CD4-positive, alpha-beta T cell (primary cell): Measurements from ENCODE around the gene AHNAK2. TPM values are rescaled to one million over a fixed set of nuclear protein-coding genes. Genes with fewer than 3 reads are reported as not detected.

ENCODE experiments used
- ATAC-seq: fragments of 200-7000 bp; cut with Tn5 transposase; one replicate; pipeline ENCODE4 v1.10.0; 2022; ENCODE audit warnings: mild to moderate bottlenecking; ENCODE audit not compliant: poor library complexity
- CTCF ChIA-PET: fragments of 350-600 bp; sonication (Branson Sonifier 250); formaldehyde crosslinking; loops from one replicate; lab custom pipeline; 2021; ENCODE audit warnings: antibody characterized with exemption, inconsistent platforms; lab: Charles Lee
- POLR2A ChIA-PET: fragments of 350-600 bp; sonication (Branson Sonifier 250); formaldehyde crosslinking; loops from one replicate; lab custom pipeline; 2021; ENCODE audit warnings: antibody characterized with exemption, inconsistent platforms; lab: Charles Lee
- DNase-seq, 14 experiments: peaks; one replicate each; pipeline ENCODE4 v3.0.0-alpha.2; 2013 to 2020; ENCODE audit warnings: mixed read lengths in 2 of 14
- H3K27ac ChIP-seq, 2 donors: one replicate each; pipeline versions ENCODE4 v1.5.1 to v1.7.0; 2013; ENCODE audit warnings: low read length in 2 of 2, low read depth in 1 of 2, mild to moderate bottlenecking in 1 of 2
- H3K27me3 ChIP-seq, 2 experiments: 1 replicate in 1 of 2; 2 replicates in 1 of 2; pipeline versions ENCODE4 v1.6.1 to v1.7.0; 2013; ENCODE audit warnings: low read length in 2 of 2, control low read depth in 1 of 2, mild to moderate bottlenecking in 1 of 2, moderate library complexity in 1 of 2; ENCODE audit not compliant: insufficient read depth in 2 of 2, control insufficient read depth in 1 of 2
- H3K36me3 ChIP-seq: one replicate; pipeline ENCODE4 v1.6.1; 2013; ENCODE audit warnings: low read length, control low read depth; ENCODE audit not compliant: insufficient read depth
- H3K4me1 ChIP-seq: one replicate; pipeline ENCODE4 v1.6.1; 2013; ENCODE audit warnings: low read length, control low read depth; ENCODE audit not compliant: insufficient read depth
- H3K4me3 ChIP-seq: one replicate; pipeline ENCODE4 v1.5.1; 2013; ENCODE audit warnings: mild to moderate bottlenecking, low read length, moderate library complexity
- H3K9me3 ChIP-seq, 2 experiments: 1 replicate in 1 of 2; 2 replicates in 1 of 2; pipeline versions ENCODE4 v1.6.1 to v1.7.0; 2013; ENCODE audit warnings: low read length in 2 of 2, mild to moderate bottlenecking in 2 of 2, control low read depth in 1 of 2, moderate library complexity in 1 of 2; ENCODE audit not compliant: control insufficient read depth in 1 of 2, insufficient read depth in 1 of 2
- H3K27ac Mint-ChIP-seq: one replicate; pipeline ENCODE4 v1.8.0; 2020; ENCODE audit warnings: mixed read lengths
- H3K27me3 Mint-ChIP-seq: one replicate; pipeline ENCODE4 v1.8.0; 2021; ENCODE audit warnings: mixed read lengths
- H3K36me3 Mint-ChIP-seq: one replicate; pipeline ENCODE4 v1.8.0; 2021; ENCODE audit warnings: low read depth, mixed read lengths
- H3K4me1 Mint-ChIP-seq: one replicate; pipeline ENCODE4 v1.8.0; 2021; ENCODE audit warnings: low read depth, mixed read lengths
- H3K4me3 Mint-ChIP-seq: one replicate; pipeline ENCODE4 v1.8.0; 2020; ENCODE audit warnings: mild to moderate bottlenecking, mixed read lengths
- H3K9me3 Mint-ChIP-seq: one replicate; pipeline ENCODE4 v1.8.0; 2020; ENCODE audit warnings: mixed read lengths
- intact Hi-C, 2 experiments: fragments of 100-400 bp; cut with DNase I in 1 of 2; cut with micrococcal nuclease in 1 of 2; formaldehyde crosslinking; loops; one replicate each; pipeline versions ENCODE4 v1.15.1 to v1.9.0; 2023 to 2025; cut with DNase I, micrococcal nuclease
- total RNA-seq, 174 experiments: library from RNA in 2 of 174; stranded (reverse) in 2 of 174; gene quantifications; one replicate each; pipeline ENCODE4 v1.2.3 and lab custom pipeline; 2021 to 2026
- TF ChIP-seq, protein P1 (sequence below): fragments of 200-600 bp; IDR thresholded peaks from one replicate; pipeline ENCODE4 v1.8.0; 2022; ENCODE audit warnings: antibody characterized with exemption, mild to moderate bottlenecking

The AHNAK2 gene
- total RNA-seq, 2 experiments from 2014 or later = 0.05 TPM; not detected in 1

DNA sequence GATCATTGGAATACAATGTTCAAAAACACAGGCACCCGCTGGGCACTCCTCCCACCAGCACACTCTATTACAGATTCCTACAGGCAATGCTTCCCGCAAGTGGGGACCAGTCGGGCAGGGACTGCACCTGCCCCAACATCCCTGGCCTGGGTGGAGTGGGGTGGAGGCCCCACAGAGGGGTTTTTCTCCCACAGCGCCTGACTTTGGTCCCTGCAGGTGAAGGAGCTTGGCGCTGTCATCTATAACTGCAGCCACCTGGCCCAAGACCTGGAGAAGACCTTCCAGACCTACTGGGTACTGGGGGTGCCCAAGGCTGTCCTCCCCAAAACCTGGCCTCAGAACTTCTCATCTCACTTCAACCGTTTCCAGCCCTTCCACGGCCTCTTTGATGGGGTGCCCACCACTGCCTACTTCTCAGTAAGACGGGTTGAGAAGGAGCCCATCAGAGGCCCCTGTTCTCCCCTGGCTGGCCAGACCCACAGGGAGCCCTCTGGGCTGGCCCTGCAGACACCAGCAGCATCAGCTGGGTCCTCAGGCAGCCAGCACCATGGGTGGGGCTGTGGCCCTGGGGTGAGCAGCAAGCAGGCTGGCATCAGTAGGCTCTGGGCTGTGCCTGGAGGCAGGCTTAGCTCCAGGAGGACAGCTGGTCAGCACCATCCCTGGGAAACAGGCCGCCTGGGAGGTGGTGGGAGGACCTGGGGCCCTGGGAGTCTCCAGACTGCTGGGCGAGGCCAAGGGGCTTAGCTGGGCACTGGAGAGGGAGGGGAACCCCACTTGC is 47.5 kb downstream of the AHNAK2 start:
- no peaks in the 10 kb centered on the region for H3K9me3 Mint-ChIP-seq
- H3K27ac Mint-ChIP-seq = no peak overlapping the region
- H3K27me3 ChIP-seq = peaks cover 0 to 7% of the 10 kb centered on the region in 2 experiments
- TF ChIP-seq, protein P1, sequence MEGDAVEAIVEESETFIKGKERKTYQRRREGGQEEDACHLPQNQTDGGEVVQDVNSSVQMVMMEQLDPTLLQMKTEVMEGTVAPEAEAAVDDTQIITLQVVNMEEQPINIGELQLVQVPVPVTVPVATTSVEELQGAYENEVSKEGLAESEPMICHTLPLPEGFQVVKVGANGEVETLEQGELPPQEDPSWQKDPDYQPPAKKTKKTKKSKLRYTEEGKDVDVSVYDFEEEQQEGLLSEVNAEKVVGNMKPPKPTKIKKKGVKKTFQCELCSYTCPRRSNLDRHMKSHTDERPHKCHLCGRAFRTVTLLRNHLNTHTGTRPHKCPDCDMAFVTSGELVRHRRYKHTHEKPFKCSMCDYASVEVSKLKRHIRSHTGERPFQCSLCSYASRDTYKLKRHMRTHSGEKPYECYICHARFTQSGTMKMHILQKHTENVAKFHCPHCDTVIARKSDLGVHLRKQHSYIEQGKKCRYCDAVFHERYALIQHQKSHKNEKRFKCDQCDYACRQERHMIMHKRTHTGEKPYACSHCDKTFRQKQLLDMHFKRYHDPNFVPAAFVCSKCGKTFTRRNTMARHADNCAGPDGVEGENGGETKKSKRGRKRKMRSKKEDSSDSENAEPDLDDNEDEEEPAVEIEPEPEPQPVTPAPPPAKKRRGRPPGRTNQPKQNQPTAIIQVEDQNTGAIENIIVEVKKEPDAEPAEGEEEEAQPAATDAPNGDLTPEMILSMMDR = no peak
- CTCF ChIA-PET = no interaction called here
- H3K4me1 Mint-ChIP-seq = peaks cover 5% of the 10 kb centered on the region
- peak in 2 of 14 experiments; percentile 15 to 28 for DNase-seq
- peaks cover 10% of the 10 kb centered on the region for H3K27me3 Mint-ChIP-seq
- peaks cover 16% of the 10 kb centered on the region for H3K4me1 ChIP-seq
- POLR2A ChIA-PET = no interaction called here
- H3K27ac ChIP-seq = no peak overlapping the region
- H3K36me3 Mint-ChIP-seq = no peaks in the 10 kb centered on the region
- ATAC-seq = no peak
- H3K4me3 ChIP-seq = no peak overlapping the region
- no peaks in the 10 kb centered on the region for H3K9me3 ChIP-seq
- peak overlapping the region; percentile 42 for H3K4me3 Mint-ChIP-seq
- H3K36me3 ChIP-seq = no peaks in the 10 kb centered on the region
- intact Hi-C loops = loop anchor here in 1 of 2 experiments (5.0 kb wide), 1 partner anchor 163 kb away; no protein-coding TSS in a partner anchor

GRCh38 chr14:104929268-104930230 is 48.6 kb downstream of the AHNAK2 start:
- Histone ChIP-seq H3K27me3 (peaks cover 0 to 7% of the 10 kb centered on the region in 2 experiments), H3K9me3 (peaks cover 0 to 7% of the 10 kb centered on the region in 2 experiments), H3K27ac (no peak overlapping the region), H3K4me1 (peaks cover 16% of the 10 kb centered on the region), H3K36me3 (no peaks in the 10 kb centered on the region), H3K4me3 (no peak overlapping the region)
- ChIA-PET CTCF (no interaction called here), POLR2A (no interaction called here)
- H3K27ac Mint-ChIP-seq = no peak overlapping the region
- intact Hi-C loops = loop anchor here in 1 of 2 experiments (5.0 kb wide), 1 partner anchor 162 kb away; no protein-coding TSS in a partner anchor
- no peaks in the 10 kb centered on the region for H3K36me3 Mint-ChIP-seq
- DNase-seq (peak in 2 of 14 experiments; percentile 11 to 24), ATAC-seq (no peak)
- peaks cover 3% of the 10 kb centered on the region for H3K4me1 Mint-ChIP-seq
- H3K4me3 Mint-ChIP-seq = peak overlapping the region; percentile 60
- H3K27me3 Mint-ChIP-seq = peaks cover 3% of the 10 kb centered on the region
- TF ChIP-seq, protein P1 = no peak
- no peaks in the 10 kb centered on the region for H3K9me3 Mint-ChIP-seq

GRCh38 chr14:104928391-104929133 is 49.6 kb downstream of the AHNAK2 start:
- POLR2A ChIA-PET = no interaction called here
- ATAC-seq = no peak

More at GRCh38 chr14:104928391-104929133, 49.6 kb downstream of the AHNAK2 start:
- TF ChIP-seq, protein P1 = no peak
- Mint-ChIP-seq H3K9me3 (no peaks in the 10 kb centered on the region), H3K4me1 (no peaks in the 10 kb centered on the region), H3K27ac (no peak overlapping the region), H3K36me3 (no peaks in the 10 kb centered on the region), H3K27me3 (no peaks in the 10 kb centered on the region), H3K4me3 (no peak overlapping the region)
- Histone ChIP-seq H3K4me1 (peaks cover 13% of the 10 kb centered on the region), H3K4me3 (no peak overlapping the region), H3K27ac (no peak overlapping the region), H3K27me3 (peaks cover 0 to 7% of the 10 kb centered on the region in 2 experiments), H3K9me3 (peaks cover 0 to 16% of the 10 kb centered on the region in 2 experiments), H3K36me3 (no peaks in the 10 kb centered on the region)
- peak in 1 of 14 experiments; percentile 9 for DNase-seq
- intact Hi-C loops = no loop called here
- CTCF ChIA-PET = no interaction called here
